Measurements from ENCODE around the gene MNT. TPM values are rescaled to one million over a fixed set of nuclear protein-coding genes. Genes with fewer than 3 reads are reported as not detected.
A peak's percentile ranks its signal among the peaks of the same experiment; 100 is the strongest.

MNT gene
- total and polyA plus RNA-seq, 9 of the 15 experiments (the other 6 are each of a cell fraction or from before 2014, with no cell fraction given): 0.18 to 23.8 (median 5.3) TPM

DNA sequence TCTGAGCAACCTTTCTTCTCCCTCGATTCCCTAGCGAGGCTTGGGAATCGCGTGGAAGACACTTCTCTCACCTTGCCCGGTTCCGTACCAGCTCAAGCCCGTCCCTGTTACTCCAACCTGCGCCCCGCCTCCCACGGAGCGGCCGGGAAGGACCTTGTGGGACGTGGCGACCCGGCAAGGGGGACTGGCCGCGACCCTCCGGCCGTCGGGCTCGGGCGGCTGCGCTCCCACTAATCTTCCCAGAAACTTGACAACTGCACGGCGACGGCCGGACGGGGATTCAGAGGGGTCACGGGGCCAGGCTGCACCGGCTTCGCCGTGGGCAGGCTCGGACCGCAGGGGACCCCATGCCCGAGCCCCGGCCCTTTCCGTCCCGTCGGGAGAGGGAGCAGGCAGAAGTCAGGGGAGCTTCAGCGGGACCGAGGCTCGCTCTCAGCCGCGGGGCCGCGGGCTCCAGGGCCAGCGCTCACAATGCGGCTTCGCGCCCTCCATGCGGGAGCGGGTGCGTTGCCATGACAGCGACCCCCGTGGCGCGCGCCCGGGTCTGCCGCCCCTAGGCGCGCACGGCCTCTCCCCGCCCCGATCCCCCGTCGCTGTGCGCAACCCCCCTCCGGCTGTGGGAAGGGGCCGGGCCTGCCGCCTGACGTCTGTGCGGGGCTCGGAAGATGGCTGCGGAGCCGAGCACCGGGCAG is 63.9 kb downstream of the MNT start, which contains the start of gene SGSM2 (continued):
- TF ChIP-seq YY1 (IDR thresholded peaks at IDR 0.05; ENCODE audit: borderline replicate concordance in 1 of 3, control insufficient read depth in 1 of 3, extremely low read depth in 1 of 3, insufficient read depth in 3 of 3, insufficient read length in 1 of 3, insufficient replicate concordance in 2 of 3, low read depth in 1 of 3, low read length in 2 of 3) (peak; percentile 23 to 79 (median 58)), RBM17 (IDR thresholded peaks at IDR 0.05; ENCODE audit: borderline replicate concordance, low read depth, low read length) (no peak), POLR3A (IDR thresholded peaks at IDR 0.05; ENCODE audit: borderline replicate concordance, extremely low read depth, insufficient read depth, insufficient read length) (no peak), ZSCAN29 (IDR thresholded peaks at IDR 0.05) (no peak), SIN3B (IDR thresholded peaks at IDR 0.05; ENCODE audit: low read depth) (no peak), MYC (IDR thresholded peaks at IDR 0.05; ENCODE audit: low read depth, low read length) (no peak), MYC (CRISPR knock-in tag; IDR thresholded peaks at IDR 0.05; ENCODE audit: borderline replicate concordance, low read depth) (no peak), ETV5 (CRISPR knock-in tag; IDR thresholded peaks at IDR 0.05; ENCODE audit: low read depth) (no peak), ZNF507 (tag; conservative IDR thresholded peaks at IDR 0.05) (no peak), E2F3 (CRISPR knock-in tag; IDR thresholded peaks at IDR 0.05) (no peak), CBFB (CRISPR knock-in tag; IDR thresholded peaks at IDR 0.05) (no peak; the same call in 1 of the 2 replicates), ZNF239 (CRISPR knock-in tag; IDR thresholded peaks at IDR 0.05) (no peak), NCOA4 (IDR thresholded peaks at IDR 0.05; ENCODE audit: partially characterized antibody) (no peak), XRCC4 (IDR thresholded peaks at IDR 0.05; ENCODE audit: extremely low read depth, insufficient read depth, insufficient read length) (no peak), MAZ (CRISPR knock-in tag; conservative IDR thresholded peaks at IDR 0.05 in 1 of 2, IDR thresholded peaks at IDR 0.05 in 1 of 2) (peak in 1 of 2 experiments; percentile 14; a peak in 1 of 4 replicates), GTF2E2 (tag; IDR thresholded peaks at IDR 0.05) (peak; percentile 65; the same call in 1 of the 2 replicates), ZNF766 (CRISPR knock-in tag; conservative IDR thresholded peaks at IDR 0.05) (no peak), SMARCE1 (IDR thresholded peaks at IDR 0.05) (no peak), SAP30 (IDR thresholded peaks at IDR 0.05; ENCODE audit: borderline replicate concordance, insufficient read depth, low read depth, low read length, poor library complexity, severe bottlenecking) (no peak), HDAC2 (IDR thresholded peaks at IDR 0.05) (no peak), ZNF224 (CRISPR knock-in tag; IDR thresholded peaks at IDR 0.05) (no peak)
- TF ChIP-seq, protein P1, sequence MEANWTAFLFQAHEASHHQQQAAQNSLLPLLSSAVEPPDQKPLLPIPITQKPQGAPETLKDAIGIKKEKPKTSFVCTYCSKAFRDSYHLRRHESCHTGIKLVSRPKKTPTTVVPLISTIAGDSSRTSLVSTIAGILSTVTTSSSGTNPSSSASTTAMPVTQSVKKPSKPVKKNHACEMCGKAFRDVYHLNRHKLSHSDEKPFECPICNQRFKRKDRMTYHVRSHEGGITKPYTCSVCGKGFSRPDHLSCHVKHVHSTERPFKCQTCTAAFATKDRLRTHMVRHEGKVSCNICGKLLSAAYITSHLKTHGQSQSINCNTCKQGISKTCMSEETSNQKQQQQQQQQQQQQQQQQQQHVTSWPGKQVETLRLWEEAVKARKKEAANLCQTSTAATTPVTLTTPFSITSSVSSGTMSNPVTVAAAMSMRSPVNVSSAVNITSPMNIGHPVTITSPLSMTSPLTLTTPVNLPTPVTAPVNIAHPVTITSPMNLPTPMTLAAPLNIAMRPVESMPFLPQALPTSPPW (CRISPR knock-in tag; IDR thresholded peaks at IDR 0.05): peak; percentile 78
- TF ChIP-seq, protein P2, sequence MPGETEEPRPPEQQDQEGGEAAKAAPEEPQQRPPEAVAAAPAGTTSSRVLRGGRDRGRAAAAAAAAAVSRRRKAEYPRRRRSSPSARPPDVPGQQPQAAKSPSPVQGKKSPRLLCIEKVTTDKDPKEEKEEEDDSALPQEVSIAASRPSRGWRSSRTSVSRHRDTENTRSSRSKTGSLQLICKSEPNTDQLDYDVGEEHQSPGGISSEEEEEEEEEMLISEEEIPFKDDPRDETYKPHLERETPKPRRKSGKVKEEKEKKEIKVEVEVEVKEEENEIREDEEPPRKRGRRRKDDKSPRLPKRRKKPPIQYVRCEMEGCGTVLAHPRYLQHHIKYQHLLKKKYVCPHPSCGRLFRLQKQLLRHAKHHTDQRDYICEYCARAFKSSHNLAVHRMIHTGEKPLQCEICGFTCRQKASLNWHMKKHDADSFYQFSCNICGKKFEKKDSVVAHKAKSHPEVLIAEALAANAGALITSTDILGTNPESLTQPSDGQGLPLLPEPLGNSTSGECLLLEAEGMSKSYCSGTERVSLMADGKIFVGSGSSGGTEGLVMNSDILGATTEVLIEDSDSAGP (CRISPR knock-in tag; IDR thresholded peaks at IDR 0.05): no peak

Measured in K562 (cell line).